Measurements from ENCODE around the gene SPA17.

DNA sequence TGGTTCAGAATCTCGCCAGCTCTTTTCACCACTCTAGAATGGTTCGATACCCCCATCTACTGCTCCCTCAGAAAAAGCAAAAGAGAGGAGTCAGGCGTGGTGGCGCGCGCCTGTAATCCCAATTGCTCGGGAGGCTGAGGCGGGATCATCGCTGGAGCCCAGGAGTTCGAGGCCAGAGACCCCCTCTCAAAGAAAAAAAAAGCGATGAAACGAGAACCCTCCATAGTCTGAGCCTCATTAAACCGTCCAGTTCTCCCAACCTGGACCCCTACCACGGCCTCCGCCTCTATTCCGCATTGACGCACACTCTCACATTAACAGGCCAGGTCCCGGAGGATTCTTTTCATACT is 439 bp downstream of the SPA17 start:
- TF ChIP-seq, protein P1, sequence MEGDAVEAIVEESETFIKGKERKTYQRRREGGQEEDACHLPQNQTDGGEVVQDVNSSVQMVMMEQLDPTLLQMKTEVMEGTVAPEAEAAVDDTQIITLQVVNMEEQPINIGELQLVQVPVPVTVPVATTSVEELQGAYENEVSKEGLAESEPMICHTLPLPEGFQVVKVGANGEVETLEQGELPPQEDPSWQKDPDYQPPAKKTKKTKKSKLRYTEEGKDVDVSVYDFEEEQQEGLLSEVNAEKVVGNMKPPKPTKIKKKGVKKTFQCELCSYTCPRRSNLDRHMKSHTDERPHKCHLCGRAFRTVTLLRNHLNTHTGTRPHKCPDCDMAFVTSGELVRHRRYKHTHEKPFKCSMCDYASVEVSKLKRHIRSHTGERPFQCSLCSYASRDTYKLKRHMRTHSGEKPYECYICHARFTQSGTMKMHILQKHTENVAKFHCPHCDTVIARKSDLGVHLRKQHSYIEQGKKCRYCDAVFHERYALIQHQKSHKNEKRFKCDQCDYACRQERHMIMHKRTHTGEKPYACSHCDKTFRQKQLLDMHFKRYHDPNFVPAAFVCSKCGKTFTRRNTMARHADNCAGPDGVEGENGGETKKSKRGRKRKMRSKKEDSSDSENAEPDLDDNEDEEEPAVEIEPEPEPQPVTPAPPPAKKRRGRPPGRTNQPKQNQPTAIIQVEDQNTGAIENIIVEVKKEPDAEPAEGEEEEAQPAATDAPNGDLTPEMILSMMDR (IDR thresholded peaks at IDR 0.05): no peak
- no peak for TF ChIP-seq POLR2A (IDR thresholded peaks at IDR 0.05)

All from tibial nerve (tissue), 3 donors.